Measurements from ENCODE around the gene ASXL1.

DNA sequence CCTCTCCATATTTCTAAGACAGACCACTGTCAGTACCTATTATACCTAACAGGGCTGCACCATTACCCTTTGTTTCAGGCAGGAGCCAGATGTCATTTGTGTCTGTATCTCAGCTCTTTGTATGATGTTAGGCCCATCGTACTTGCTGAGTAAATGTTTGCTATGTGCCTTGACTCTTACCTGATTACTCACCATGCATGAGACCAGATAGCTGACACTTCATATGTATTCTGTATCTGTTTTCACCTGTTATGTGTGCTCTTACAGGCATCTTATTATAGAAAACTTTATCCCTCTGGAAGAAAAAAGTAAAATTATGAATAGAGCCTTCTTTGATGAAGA, 31.7 kb upstream of the ASXL1 start:
- TF ChIP-seq, protein P1, sequence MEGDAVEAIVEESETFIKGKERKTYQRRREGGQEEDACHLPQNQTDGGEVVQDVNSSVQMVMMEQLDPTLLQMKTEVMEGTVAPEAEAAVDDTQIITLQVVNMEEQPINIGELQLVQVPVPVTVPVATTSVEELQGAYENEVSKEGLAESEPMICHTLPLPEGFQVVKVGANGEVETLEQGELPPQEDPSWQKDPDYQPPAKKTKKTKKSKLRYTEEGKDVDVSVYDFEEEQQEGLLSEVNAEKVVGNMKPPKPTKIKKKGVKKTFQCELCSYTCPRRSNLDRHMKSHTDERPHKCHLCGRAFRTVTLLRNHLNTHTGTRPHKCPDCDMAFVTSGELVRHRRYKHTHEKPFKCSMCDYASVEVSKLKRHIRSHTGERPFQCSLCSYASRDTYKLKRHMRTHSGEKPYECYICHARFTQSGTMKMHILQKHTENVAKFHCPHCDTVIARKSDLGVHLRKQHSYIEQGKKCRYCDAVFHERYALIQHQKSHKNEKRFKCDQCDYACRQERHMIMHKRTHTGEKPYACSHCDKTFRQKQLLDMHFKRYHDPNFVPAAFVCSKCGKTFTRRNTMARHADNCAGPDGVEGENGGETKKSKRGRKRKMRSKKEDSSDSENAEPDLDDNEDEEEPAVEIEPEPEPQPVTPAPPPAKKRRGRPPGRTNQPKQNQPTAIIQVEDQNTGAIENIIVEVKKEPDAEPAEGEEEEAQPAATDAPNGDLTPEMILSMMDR (IDR thresholded peaks at IDR 0.05 in 8 of 11, conservative IDR thresholded peaks at IDR 0.05 in 3 of 11) = no peak
- TF ChIP-seq POLR2A (IDR thresholded peaks at IDR 0.05) = no peak
